Right renal pelvis (tissue), 4 donors: ENCODE data around the gene UBE2D3. TPM values are rescaled to one million over a fixed set of nuclear protein-coding genes. Genes with fewer than 3 reads are reported as not detected.
"Not testable (repeated sequence)": the region's sequence is repeated elsewhere in the genome, so short reads cannot be mapped to it uniquely, and the experiment has no call there.

Source experiments
- DNase-seq, 4 donors: peaks; one replicate each; pipeline ENCODE4 v3.0.0-alpha.2; 2013; ENCODE audit warnings: low read depth in 4 of 4, low spot score in 3 of 4, missing footprints in 1 of 4
- polyA plus RNA-seq, 4 donors: library from polyadenylated mRNA; unstranded; fragments of 120-200 nt; gene quantifications; one replicate each; pipeline ENCODE4 v1.2.1, GENCODE V29; 2013; ENCODE audit not compliant: insufficient read length in 4 of 4

The UBE2D3 gene
- 100 to 1,000 TPM; 294 to 371 (median 354) TPM for polyA plus RNA-seq

- DNase-seq: peak; percentile 79 to 98 (median 88)
These were observed at the start of gene UBE2D3 for GRCh38 chr4:102826890-102827673. Gene UBE2D3 (minus strand): TSS chr4:102827551. CDS start chr4:102826508, 1,043 bp downstream.

- no peak for DNase-seq
These were observed 44.4 kb upstream of the UBE2D3 start for GRCh38 chr4:102871772-102872171.

DNA sequence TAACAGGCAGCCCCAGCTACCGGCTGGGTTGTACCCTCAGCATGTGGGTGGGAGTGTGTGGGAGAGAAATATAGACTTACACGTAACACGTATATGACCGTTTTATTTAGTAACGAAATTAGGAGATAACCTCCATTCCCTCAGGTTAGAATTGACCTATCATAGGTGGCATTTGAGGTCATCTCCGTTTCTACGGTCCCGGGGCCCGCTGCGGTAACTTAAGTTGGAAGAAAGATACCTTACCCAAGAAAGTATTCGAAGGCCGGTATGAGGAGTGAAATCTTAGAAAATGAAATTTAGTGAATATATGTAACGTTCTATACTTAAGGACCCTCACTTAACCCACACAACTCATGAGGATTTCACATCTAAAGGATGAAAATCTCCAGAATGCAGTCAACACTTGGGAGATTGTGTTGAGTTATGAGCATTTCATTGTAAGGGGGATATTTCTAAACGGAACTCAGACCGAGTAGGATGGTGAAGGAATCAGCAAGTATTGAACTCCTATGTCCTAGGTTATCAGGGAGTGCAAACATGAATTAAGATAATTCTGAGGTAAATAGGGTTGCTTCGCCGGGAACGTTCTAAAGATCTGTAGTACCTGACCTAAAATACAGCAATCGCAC is 42.3 kb upstream of the UBE2D3 start:
- no peak for DNase-seq

DNA sequence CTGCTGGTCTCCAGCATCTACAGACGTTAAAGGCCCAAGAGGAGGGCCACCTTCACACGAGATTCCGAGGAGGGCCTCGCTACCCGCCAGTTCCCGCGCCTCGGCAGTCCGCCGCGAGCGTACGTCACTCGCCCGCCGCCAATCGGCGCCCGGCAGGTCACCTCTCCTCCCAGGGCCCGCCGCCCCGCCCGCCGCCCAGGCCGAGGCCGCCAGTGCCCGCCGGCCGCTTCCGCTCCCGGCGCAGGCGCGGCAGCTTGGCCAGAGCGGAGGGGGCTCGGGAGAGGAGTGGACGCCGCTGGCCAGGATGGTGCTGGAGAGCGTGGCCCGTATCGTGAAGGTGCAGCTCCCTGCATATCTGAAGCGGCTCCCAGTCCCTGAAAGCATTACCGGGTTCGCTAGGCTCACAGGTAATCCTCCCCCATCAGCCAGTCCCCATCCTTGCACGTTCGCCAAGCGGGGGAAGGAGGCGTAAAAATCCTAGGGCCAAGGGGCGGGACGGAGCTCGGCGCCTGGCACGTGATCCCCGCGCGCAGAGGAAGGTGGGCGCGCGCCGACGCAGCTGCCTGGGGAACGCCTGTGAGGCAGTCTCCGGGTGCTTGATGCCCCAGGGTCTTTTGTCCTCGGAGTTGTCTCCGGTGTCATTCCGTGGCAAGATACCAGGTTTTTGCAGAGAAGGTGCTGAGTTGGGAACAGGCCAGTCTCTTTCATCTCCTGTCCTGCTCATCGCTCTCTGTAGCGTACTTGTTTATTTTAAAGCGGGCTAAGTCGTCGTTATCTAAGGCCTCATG is 41.6 kb upstream of the UBE2D3 start, which contains the start of gene CISD2:
Gene CISD2, plus strand, starts transcription at position 212 of the 788 bp plus-strand sequence. Its CDS starts 93 bp downstream, at position 305.
- peak; percentile 82 to 90 (median 86) for DNase-seq

DNA sequence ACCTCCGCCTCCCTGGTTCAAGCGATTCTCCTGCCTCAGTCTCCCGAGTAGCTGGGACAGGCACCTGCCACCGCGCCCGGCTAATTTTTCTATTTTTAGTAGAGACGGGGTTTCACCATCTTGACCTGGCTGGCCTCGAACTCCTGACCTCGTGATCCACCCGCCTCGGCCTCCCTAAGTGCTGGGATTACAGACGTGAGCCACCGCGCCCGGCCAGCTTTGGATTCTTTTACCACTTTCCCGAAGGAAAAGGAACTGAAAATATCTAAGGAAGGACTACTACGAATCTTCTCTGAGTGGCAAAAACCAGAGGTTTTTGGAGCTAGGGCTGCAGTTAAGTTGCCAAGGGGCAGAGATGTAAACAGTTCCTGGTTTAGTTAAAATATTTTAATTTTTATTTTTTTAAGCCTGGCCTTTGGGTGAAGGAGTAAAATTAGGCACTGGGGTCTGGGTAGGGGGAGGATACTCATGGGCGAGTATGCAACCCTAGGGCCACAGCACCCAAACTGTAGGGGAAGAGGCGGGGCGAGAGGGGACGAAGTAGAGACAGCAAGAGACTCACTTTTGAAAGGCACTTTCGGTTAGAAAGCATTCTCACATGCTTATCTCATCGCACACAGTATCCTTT is 40.9 kb upstream of the UBE2D3 start:
- no peak for DNase-seq

DNA sequence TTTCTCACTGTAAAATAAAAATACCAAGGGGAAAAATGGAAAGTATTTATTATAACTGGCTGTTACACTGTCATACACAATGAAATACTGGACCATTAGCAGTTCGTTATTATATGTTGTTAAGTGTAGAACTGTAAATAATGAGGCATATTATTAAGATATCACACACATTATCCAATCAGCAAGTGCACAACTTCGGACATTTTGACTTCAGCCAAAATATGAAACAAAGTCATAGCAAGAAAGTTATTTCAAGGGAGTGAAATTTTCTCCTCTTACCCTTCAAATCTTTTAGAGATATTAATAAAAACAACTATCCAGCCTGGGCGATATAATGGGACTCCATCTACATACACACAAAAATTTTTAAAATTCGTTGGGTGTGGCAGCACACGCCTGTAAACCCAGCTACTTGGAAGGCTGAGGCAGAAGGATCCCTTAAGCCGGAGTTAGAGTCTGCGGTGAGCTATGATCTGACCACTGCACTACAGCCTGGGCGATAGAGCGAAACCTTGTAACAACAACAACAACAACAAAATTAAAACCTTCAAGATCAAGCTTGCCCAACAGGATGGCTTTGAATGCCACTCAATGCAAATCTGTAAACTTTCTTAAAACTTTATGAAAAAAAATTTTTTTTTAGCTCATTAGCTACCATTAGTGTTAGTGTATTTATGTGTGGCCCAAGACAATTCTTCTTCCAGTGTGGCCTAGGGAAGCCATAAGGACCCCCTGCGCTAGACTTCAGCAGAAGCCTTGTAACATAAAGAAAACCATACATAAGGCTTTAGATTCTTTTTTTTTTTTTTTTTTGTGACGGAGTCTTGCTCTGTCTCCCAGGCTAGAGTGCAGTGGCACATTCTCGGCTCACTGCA is 40.2 kb upstream of the UBE2D3 start:
- no peak for DNase-seq

DNA sequence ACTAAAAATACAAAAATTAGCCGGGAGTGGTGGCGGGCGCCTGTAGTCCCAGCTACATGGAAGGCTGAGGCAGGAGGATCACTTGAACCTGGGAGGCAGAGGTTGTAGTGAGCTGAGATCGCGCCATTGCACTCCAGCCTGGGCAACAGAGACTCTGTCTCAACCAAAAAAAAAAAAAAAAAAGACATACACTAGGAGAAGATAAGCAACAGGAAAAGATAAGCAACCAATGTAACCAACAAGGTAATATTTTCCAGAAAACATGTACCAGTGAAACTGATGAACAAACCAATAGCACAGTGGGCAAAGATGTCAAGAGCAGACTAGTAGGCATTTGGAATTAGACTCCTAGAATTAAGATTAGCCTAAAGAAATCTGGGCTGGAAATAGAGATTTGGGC is 38.0 kb upstream of the UBE2D3 start:
- not testable (repeated sequence) for DNase-seq

- no peak for DNase-seq
These were observed 35.4 kb upstream of the UBE2D3 start for GRCh38 chr4:102862747-102863146.

DNA sequence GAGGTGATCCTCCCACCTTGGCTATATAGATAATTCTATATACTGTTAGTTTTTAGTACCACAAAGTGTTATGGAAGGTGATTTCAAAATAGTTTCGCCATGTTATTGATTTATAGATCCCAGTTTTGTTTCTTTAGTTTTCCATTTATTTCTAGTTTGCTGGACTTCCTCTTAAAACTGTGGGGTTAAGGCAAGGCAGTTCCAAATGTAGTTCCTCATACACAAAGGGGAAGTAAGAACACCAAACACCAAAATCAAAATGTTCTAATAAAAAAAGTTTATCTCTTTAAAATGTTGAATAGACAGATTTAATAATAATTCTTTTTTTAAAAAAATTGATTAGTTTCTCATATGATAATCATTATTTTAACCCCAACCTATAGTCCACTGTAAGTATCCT is 34.7 kb upstream of the UBE2D3 start:
- DNase-seq: no peak

GRCh38 chr4:102860611-102861324 is 33.4 kb upstream of the UBE2D3 start:
- DNase-seq: no peak

DNA sequence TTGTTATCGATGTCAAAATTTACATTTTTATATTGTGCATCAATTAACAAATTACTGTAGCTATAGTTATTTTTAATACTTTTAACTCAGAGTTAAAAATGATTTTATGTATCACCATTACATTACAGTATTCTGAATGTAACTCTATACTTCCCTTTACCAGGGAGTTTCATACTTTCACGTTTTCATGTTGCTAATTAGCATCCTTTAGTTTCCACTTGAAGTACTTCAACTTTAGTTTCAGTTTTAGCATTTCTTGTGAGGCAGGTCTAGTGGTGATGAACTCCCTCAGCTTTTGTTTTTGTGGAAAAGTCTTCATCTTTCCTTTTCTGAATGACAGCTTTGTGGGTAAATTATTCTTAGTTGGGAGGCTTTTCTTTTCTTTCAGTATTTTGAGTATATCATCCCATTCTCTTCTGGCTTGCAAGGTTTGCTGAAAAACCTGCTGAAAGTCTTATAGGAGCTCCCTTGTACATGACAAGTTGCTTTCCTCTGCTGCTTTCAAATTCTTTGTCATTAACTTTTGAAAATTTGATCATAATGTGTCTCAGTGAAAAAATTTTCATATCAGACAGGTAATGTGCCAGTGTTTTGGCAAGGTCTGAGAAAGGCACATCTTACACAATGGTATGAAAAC is 31.6 kb upstream of the UBE2D3 start:
- no peak for DNase-seq

- DNase-seq: no peak
These were observed 23.0 kb upstream of the UBE2D3 start for GRCh38 chr4:102850370-102850769.

GRCh38 chr4:102849579-102850104 is 22.3 kb upstream of the UBE2D3 start:
- no peak for DNase-seq

DNA sequence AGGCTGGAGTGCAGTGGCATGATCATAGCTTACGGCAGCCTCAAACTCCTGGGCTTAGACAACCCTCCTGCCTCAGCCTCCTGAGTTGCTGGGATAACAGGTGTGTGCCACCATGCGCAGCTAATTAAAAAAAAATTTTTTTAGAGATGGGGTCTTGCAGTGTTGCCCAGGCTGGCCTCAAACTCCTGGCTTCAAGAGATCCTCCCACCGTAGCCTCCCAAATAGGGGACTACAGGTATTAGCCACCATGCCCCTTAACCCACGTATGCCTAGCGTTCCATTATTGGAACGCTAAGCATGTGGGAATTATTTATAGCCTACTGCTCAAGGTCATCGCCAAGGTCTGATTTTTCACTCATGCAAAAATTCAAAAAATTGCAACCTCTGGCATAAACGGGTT is 20.3 kb upstream of the UBE2D3 start:
- no peak for DNase-seq

GRCh38 chr4:102843938-102844337 is 16.6 kb upstream of the UBE2D3 start:
- no peak for DNase-seq

DNA sequence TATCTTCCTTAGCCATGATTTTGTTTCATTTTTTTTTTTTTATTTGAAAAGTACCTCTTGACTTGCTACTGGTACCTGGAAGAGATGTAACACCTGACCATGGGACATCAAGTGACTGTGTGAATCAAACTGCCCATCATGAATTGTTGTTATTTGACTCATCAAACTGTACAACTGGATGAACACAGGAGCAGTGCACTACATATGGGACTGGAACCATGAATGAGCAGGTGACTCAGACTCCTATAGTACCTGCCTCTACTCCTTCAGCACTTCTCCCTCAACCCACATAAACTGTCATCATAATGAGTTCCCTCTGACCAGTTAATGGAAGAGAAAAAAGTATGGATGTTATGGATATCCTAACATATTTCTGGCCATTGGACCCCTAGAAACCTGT is 15.9 kb upstream of the UBE2D3 start:
- no peak for DNase-seq

GRCh38 chr4:102842367-102842766 is 15.0 kb upstream of the UBE2D3 start:
- no peak for DNase-seq

GRCh38 chr4:102836596-102836995 is 9.2 kb upstream of the UBE2D3 start:
- DNase-seq: no peak
